HepG2 (cell line): ENCODE measurements around the gene LRRC8D.

Source experiments
- EZH2 ChIP-seq: conservative IDR thresholded peaks from 2 replicates; pipeline ENCODE4 v1.6.1; 2012; ENCODE audit warnings: mild to moderate bottlenecking, low read depth, low read length, moderate library complexity
- NCOR1 ChIP-seq: fragments of 200-600 bp; sonication (generic); IDR thresholded peaks from 2 replicates; pipeline ENCODE4 v1.7.0; 2017; ENCODE audit warnings: antibody characterized with exemption, low read length, borderline replicate concordance

- no peak for TF ChIP-seq NCOR1
- TF ChIP-seq EZH2: no peak
These were observed 12.8 kb upstream of the LRRC8D start for GRCh38 chr1:89807983-89808382.
